PFSK-1 (cell line): ENCODE data around the gene SNX33.
"Not testable (repeated sequence)": the region's sequence is repeated elsewhere in the genome, so short reads cannot be mapped to it uniquely, and the experiment has no call there.

Experiments used
- POLR2AphosphoS5 ChIP-seq: IDR thresholded peaks from 2 replicates; pipeline ENCODE4 v1.6.1; 2012; ENCODE audit warnings: low read depth, mild to moderate bottlenecking, control low read depth, low read length, moderate library complexity
- REST ChIP-seq, 2 experiments: IDR thresholded peaks; 2 replicates each; pipeline versions ENCODE4 v1.6.1 to v1.8.0; 2011 to 2012; ENCODE audit warnings: low read depth in 2 of 2, low read length in 2 of 2, control low read depth in 1 of 2, inconsistent platforms in 1 of 2, mild to moderate bottlenecking in 1 of 2, moderate library complexity in 1 of 2; ENCODE audit not compliant: insufficient read depth in 1 of 2

- TF ChIP-seq POLR2AphosphoS5; REST (IDR thresholded peaks at IDR 0.05; ENCODE audit: insufficient read depth in 1 of 2, low read depth in 2 of 2, low read length in 2 of 2): not testable (repeated sequence)
Observed at GRCh38 chr15:75683646-75684312, 36.1 kb downstream of the SNX33 start.
